K562 (cell line): ENCODE measurements around the gene CNIH3. TPM values are rescaled to one million over a fixed set of nuclear protein-coding genes. Genes with fewer than 3 reads are reported as not detected.

ENCODE experiments used
- ATAC-seq: fragments of 200-7000 bp; cut with Tn5 transposase; 3 replicates; pipeline ENCODE4 v1.9.1; 2020; ENCODE audit warnings: moderate library complexity
- BruUV-seq: library from RNA; stranded (reverse); fragments of 400-500 nt; replicated peaks from 2 replicates; lab custom pipeline; 2021; lab: Mats Ljungman, UMichigan
- CTCF ChIA-PET: fragments of 300-600 bp; formaldehyde crosslinking; extraction: SDS; loops from one replicate; lab custom pipeline; 2021; ENCODE audit warnings: low intra/inter-chr PET ratio; lab: Yijun Ruan, JAX
- POLR2A ChIA-PET: fragments of 300-600, 350-650 bp; sonication (Branson Sonifier 250); formaldehyde crosslinking; extraction: SDS; loops from one replicate; lab custom pipeline; 2021; ENCODE audit warnings: antibody characterized with exemption, inconsistent platforms; lab: Yijun Ruan, JAX
- DNase-seq, 4 experiments: peaks; one replicate each; pipeline versions ENCODE4 v3.0.0 to v3.0.0-alpha.2; 2011 to 2018; ENCODE audit warnings: low spot score in 3 of 4, mixed read lengths in 3 of 4; ENCODE audit errors: extremely low read depth in 1 of 4
- FAIRE-seq: peaks from 2 replicates; lab custom pipeline; 2011; peaks lifted over from hg19 to GRCh38; lab: Jason Lieb, UNC
- H2AFZ ChIP-seq: 2 replicates; pipeline ENCODE4 v1.6.0; 2011; ENCODE audit warnings: low read depth, low read length, control low read depth, inconsistent platforms
- H3K27ac ChIP-seq: fragments of 200-600 bp; 3 replicates; pipeline ENCODE4 v1.8.0; 2011; ENCODE audit warnings: low read depth, mild to moderate bottlenecking, control low read depth, inconsistent platforms, low read length, moderate library complexity, mixed read lengths; ENCODE audit errors: extremely low read depth
- H3K27me3 ChIP-seq, 2 experiments: fragments of 300-600 bp in 1 of 2; 2 replicates in 1 of 2; 3 replicates in 1 of 2; pipeline versions ENCODE4 v1.6.0 to v1.8.0; 2011; ENCODE audit warnings: inconsistent platforms in 2 of 2, low read length in 2 of 2, mild to moderate bottlenecking in 1 of 2, mixed read lengths in 1 of 2, moderate library complexity in 1 of 2; ENCODE audit not compliant: control insufficient read depth in 2 of 2, insufficient read depth in 2 of 2
- H3K36me3 ChIP-seq: fragments of 300-600 bp; 3 replicates; pipeline ENCODE4 v1.8.0; 2011; ENCODE audit warnings: mild to moderate bottlenecking, low read length, inconsistent platforms; ENCODE audit not compliant: control insufficient read depth, insufficient read depth
- H3K4me1 ChIP-seq, 2 experiments: fragments of 200-600 bp in 1 of 2; replicated peaks in 1 of 2; 2 replicates in 1 of 2; 3 replicates in 1 of 2; pipeline versions ENCODE4 v1.5.1 to v1.8.0; 2011; ENCODE audit warnings: inconsistent platforms in 2 of 2, low read length in 2 of 2, mild to moderate bottlenecking in 1 of 2, mixed read lengths in 1 of 2, moderate library complexity in 1 of 2; ENCODE audit not compliant: control insufficient read depth in 2 of 2, insufficient read depth in 2 of 2
- H3K4me2 ChIP-seq: 2 replicates; pipeline ENCODE4 v1.6.1; 2011; ENCODE audit warnings: low read length, control low read depth, inconsistent platforms, mixed read lengths; ENCODE audit not compliant: insufficient read depth
- H3K4me3 ChIP-seq: fragments of 200-600 bp; sonication (generic), shearing (Covaris generic); 2 replicates; pipeline ENCODE4 v1.5.1; 2016; ENCODE audit warnings: control low read depth, inconsistent platforms
- H3K79me2 ChIP-seq: fragments of 200-600 bp; 3 replicates; pipeline ENCODE4 v1.8.0; 2011; ENCODE audit warnings: low read length, inconsistent platforms; ENCODE audit not compliant: control insufficient read depth, insufficient read depth
- H3K9ac ChIP-seq, 2 experiments: 2 replicates each; pipeline versions ENCODE4 v1.6.0 to v1.6.1; 2011; ENCODE audit warnings: low read depth in 2 of 2, low read length in 2 of 2, control low read depth in 1 of 2, inconsistent platforms in 1 of 2, mild to moderate bottlenecking in 1 of 2, mixed read lengths in 1 of 2; ENCODE audit not compliant: insufficient read depth in 1 of 2
- H3K9me1 ChIP-seq: one replicate; pipeline ENCODE4 v1.6.0; 2011; ENCODE audit warnings: inconsistent platforms, mild to moderate bottlenecking, low read length, moderate library complexity; ENCODE audit not compliant: control insufficient read depth, insufficient read depth
- H3K9me3 ChIP-seq: replicated peaks from 2 replicates; pipeline ENCODE4 v1.5.1; 2011; ENCODE audit warnings: low read depth, low read length, inconsistent platforms; ENCODE audit not compliant: control insufficient read depth, insufficient read depth
- H4K20me1 ChIP-seq: replicated peaks from 2 replicates; pipeline ENCODE4 v1.6.1; 2011; ENCODE audit warnings: low read length, inconsistent platforms, mixed read lengths; ENCODE audit not compliant: control insufficient read depth, insufficient read depth
- CHD4 ChIP-seq: fragments of 200-600 bp; sonication (generic); IDR thresholded peaks from 3 replicates; pipeline ENCODE4 v1.6.1; 2012; ENCODE audit warnings: low read depth, mild to moderate bottlenecking, mixed read lengths, low read length, inconsistent platforms; ENCODE audit not compliant: insufficient read depth, insufficient replicate concordance, poor library complexity, severe bottlenecking
- CSDE1 ChIP-seq, 2 experiments: fragments of 450-650 bp; IDR thresholded peaks; 2 replicates each; pipeline ENCODE4 v1.6.1; 2016; ENCODE audit warnings: mild to moderate bottlenecking in 1 of 2
- DEAF1 ChIP-seq: fragments of 450-650 bp; formaldehyde crosslinking; IDR thresholded peaks from 2 replicates; pipeline ENCODE4 v1.4.0; 2020; ENCODE audit warnings: mild to moderate bottlenecking, moderate library complexity
- FIP1L1 ChIP-seq: fragments of 200-400 bp; formaldehyde crosslinking; IDR thresholded peaks from 2 replicates; pipeline ENCODE4 v1.6.1; 2018; ENCODE audit warnings: mild to moderate bottlenecking, low read depth, low read length; ENCODE audit not compliant: poor library complexity, severe bottlenecking
- FOSL1 ChIP-seq: fragments of 200-800 bp; sonication (Bioruptor generic); conservative IDR thresholded peaks from 2 replicates; pipeline ENCODE4 v1.6.1; 2016; ENCODE audit warnings: missing genetic modification characterization, missing compliant biosample characterization
- FOXJ2 ChIP-seq: fragments of 200-800 bp; sonication (Bioruptor generic); IDR thresholded peaks from 2 replicates; pipeline ENCODE4 v1.6.1; 2016; ENCODE audit warnings: missing genetic modification characterization, missing compliant biosample characterization
- JUND ChIP-seq, 2 experiments: IDR thresholded peaks; 2 replicates in 1 of 2; 3 replicates in 1 of 2; pipeline ENCODE4 v1.6.1; 2011; ENCODE audit warnings: borderline replicate concordance in 2 of 2, low read depth in 2 of 2, low read length in 2 of 2, improper control_type of control experiment in 1 of 2, missing biosample characterization in 1 of 2, missing genetic modification characterization in 1 of 2, missing genetic modification reagents in 1 of 2
- LARP7 ChIP-seq: fragments of 450-650 bp; IDR thresholded peaks from 2 replicates; pipeline ENCODE4 v1.6.1; 2016
- LEF1 ChIP-seq: fragments of 450-650 bp; IDR thresholded peaks from 2 replicates; pipeline ENCODE4 v1.6.1; 2016; ENCODE audit warnings: mild to moderate bottlenecking
- NFIC ChIP-seq: fragments of 450-650 bp; IDR thresholded peaks from 2 replicates; pipeline ENCODE4 v1.6.1; 2017; ENCODE audit warnings: mild to moderate bottlenecking, inconsistent platforms
- NKRF ChIP-seq: fragments of 450-650 bp; IDR thresholded peaks from 2 replicates; pipeline ENCODE4 v1.6.1; 2016; ENCODE audit warnings: borderline replicate concordance
- NR2F6 ChIP-seq: fragments of 450-650 bp; formaldehyde crosslinking; IDR thresholded peaks from 2 replicates; pipeline ENCODE4 v1.4.0; 2020; ENCODE audit warnings: mild to moderate bottlenecking
- NRF1 ChIP-seq, 2 experiments: fragments of 450-650 bp; IDR thresholded peaks in 1 of 2; conservative IDR thresholded peaks in 1 of 2; 2 replicates each; pipeline ENCODE4 v1.6.1; 2014; ENCODE audit warnings: mild to moderate bottlenecking in 2 of 2
- PHB ChIP-seq: fragments of 250-450 bp; sonication (Bioruptor Pico); IDR thresholded peaks from 2 replicates; pipeline ENCODE4 v1.5.0; 2021
- SIN3A ChIP-seq, 2 experiments: fragments of 150-350 bp in 1 of 2; IDR thresholded peaks; 2 replicates each; pipeline ENCODE4 v1.6.1; 2011 to 2016; ENCODE audit warnings: borderline replicate concordance in 2 of 2, low read depth in 2 of 2, low read length in 2 of 2, mild to moderate bottlenecking in 2 of 2, moderate library complexity in 2 of 2; ENCODE audit not compliant: control insufficient read depth in 1 of 2
- SMAD1 ChIP-seq: fragments of 150-350 bp; IDR thresholded peaks from 2 replicates; pipeline ENCODE4 v1.6.1; 2014; ENCODE audit warnings: low read length, low read depth; ENCODE audit not compliant: partially characterized antibody
- SPI1 ChIP-seq: IDR thresholded peaks from 2 replicates; pipeline ENCODE4 v1.6.1; 2011; ENCODE audit warnings: low read depth, low read length, control low read depth, borderline replicate concordance
- SREBF2 ChIP-seq: sonication (generic); formaldehyde crosslinking; IDR thresholded peaks from 2 replicates; pipeline ENCODE4 v1.4.0; 2020; ENCODE audit warnings: mild to moderate bottlenecking, missing genetic modification reagents
- XRCC4 ChIP-seq: IDR thresholded peaks from one replicate; pipeline ENCODE4 v1.6.1; 2011; ENCODE audit not compliant: insufficient read depth, insufficient read length; ENCODE audit errors: extremely low read depth
- ZBTB17 ChIP-seq: fragments of 450-650 bp; formaldehyde crosslinking; IDR thresholded peaks from 2 replicates; pipeline ENCODE4 v1.4.0; 2020; ENCODE audit warnings: mild to moderate bottlenecking
- ZSCAN32 ChIP-seq: fragments of 450-650 bp; formaldehyde crosslinking; IDR thresholded peaks from 2 replicates; pipeline ENCODE4 v1.4.0; 2020; ENCODE audit warnings: mild to moderate bottlenecking, moderate library complexity
- WGBS: fragments of 100-300 bp; shearing (Covaris generic); methylation state at CpG from one replicate; pipeline ENCODE4 v1.1.6; 2016; ENCODE audit warnings: low coverage, mixed read lengths; ENCODE audit not compliant: insufficient coverage; ENCODE audit errors: missing lambda C conversion rate; 5-methylcytosine and 5-hydroxymethylcytosine counted together
- in situ Hi-C: fragments of 300-500 bp; cut with MboI; formaldehyde crosslinking; loops from 4 replicates; pipeline ENCODE4 v1.15.0; 2018; ENCODE audit warnings: inconsistent platforms, mixed read lengths
- intact Hi-C: fragments of 100-400 bp; cut with micrococcal nuclease; formaldehyde crosslinking; loops from 2 replicates; pipeline ENCODE4 v1.14.2; 2022
- polyA plus RNA-seq, 8 experiments: library from polyadenylated mRNA; depleted of rRNA in 4 of 8; stranded (reverse) in 5 of 8; unstranded in 3 of 8; fragments of >200 nt; fragmentation: Nextera tagmentation in 2 of 8; fragmentation: Illumina TruSeq in 1 of 8; extraction: Ambion mirVana in 2 of 8; extraction: Trizol in 1 of 8; gene quantifications; 2 replicates each; pipeline versions ENCODE4 v1.2.1 to v1.2.3, GENCODE V29; 2011 to 2014; ENCODE audit warnings: inconsistent platforms in 1 of 8, missing spikeins in 1 of 8
- total RNA-seq, 7 experiments: library from RNA; depleted of rRNA in 6 of 7; stranded (reverse); fragments of >200 nt in 6 of 7; fragmentation: Illumina TruSeq in 2 of 7; extraction: Trizol in 2 of 7; gene quantifications; 2 replicates each; pipeline versions ENCODE4 v1.2.1 to v1.2.3, GENCODE V29; 2011 to 2021; ENCODE audit warnings: low replicate concordance in 1 of 7

The CNIH3 gene
- total and polyA plus RNA-seq, 9 of the 15 experiments (the other 6 are each of a cell fraction or from before 2014, with no cell fraction given), result 0.14 to 1.8 (median 0.79) TPM

- DNase-seq (no peak), ATAC-seq (no peak), FAIRE-seq (no peak)
- Histone ChIP-seq H3K36me3 (no peaks in the 10 kb centered on the region), H3K4me3 (no peak overlapping the region), H3K4me2 (no peak overlapping the region), H3K27ac (no peak overlapping the region), H3K27me3 (peaks cover 10 to 14% of the 10 kb centered on the region in 2 experiments; a peak in 4 of 5 replicates), H3K9ac (no peak overlapping the region), H3K4me1 (no peaks in the 10 kb centered on the region), H3K79me2 (no peaks in the 10 kb centered on the region), H3K9me3 (no peaks in the 10 kb centered on the region), H4K20me1 (no peaks in the 10 kb centered on the region), H2AFZ (no peak overlapping the region), H3K9me1 (no peaks in the 10 kb centered on the region)
- in situ Hi-C loops, result no loop called here
- CTCF ChIA-PET, result no interaction called here
- intact Hi-C loops, result no loop called here
- POLR2A ChIA-PET, result interaction anchor here (0.8 kb wide), 1 partner anchor 15 kb away, joined by 3 read pairs; no protein-coding TSS in a partner anchor
- 6% methylated on average over 5 of the region's 5 CpGs for WGBS
- BruUV-seq, result no TSS peak
- TF ChIP-seq LARP7 (no peak), DEAF1 (CRISPR knock-in tag) (no peak), SREBF2 (CRISPR knock-in tag) (no peak), SIN3A (IDR thresholded peaks at IDR 0.05; ENCODE audit: borderline replicate concordance in 2 of 2, control insufficient read depth in 1 of 2, low read depth in 2 of 2, low read length in 2 of 2) (no peak), FOXJ2 (no peak), ZSCAN32 (CRISPR knock-in tag) (no peak), ZBTB17 (CRISPR knock-in tag) (no peak), SPI1 (no peak), FIP1L1 (no peak), PHB (CRISPR knock-in tag) (no peak), CSDE1 (IDR thresholded peaks at IDR 0.05) (no peak), NKRF (no peak), NFIC (no peak), XRCC4 (no peak), NR2F6 (CRISPR knock-in tag) (no peak), JUND (IDR thresholded peaks at IDR 0.05; ENCODE audit: borderline replicate concordance, low read depth, low read length) (peak; percentile 76; the same call in 1 of the 2 replicates), JUND (tag; IDR thresholded peaks at IDR 0.05; ENCODE audit: borderline replicate concordance, low read depth, low read length) (peak; percentile 73; the same call in 2 of the 3 replicates), LEF1 (no peak), FOSL1 (tag) (peak; percentile 89), NRF1 (conservative IDR thresholded peaks at IDR 0.05 in 1 of 2, IDR thresholded peaks at IDR 0.05 in 1 of 2) (no peak), CHD4 (no peak), SMAD1 (peak; percentile 1)
These were observed 154.2 kb downstream of the CNIH3 start for GRCh38 chr1:224770336-224770693.
